Epidermal melanocyte (primary cell): ENCODE data around the gene ANXA11.

ENCODE experiments used
- DNase-seq: peaks from one replicate; pipeline ENCODE4 v3.0.0; 2011; ENCODE audit warnings: low spot score; ENCODE audit not compliant: insufficient read length

ANXA11 gene

GRCh38 chr10:80188713-80189112, 16.6 kb downstream of the ANXA11 start:
- DNase-seq, result no peak

GRCh38 chr10:80187465-80188409, 17.6 kb downstream of the ANXA11 start:
- no peak for DNase-seq

- DNase-seq, result no peak
Observed at GRCh38 chr10:80187060-80187459, 18.3 kb downstream of the ANXA11 start.

- no peak for DNase-seq
Observed at GRCh38 chr10:80186364-80187012, 18.8 kb downstream of the ANXA11 start.

GRCh38 chr10:80185578-80186299, 19.6 kb downstream of the ANXA11 start:
- no peak for DNase-seq

GRCh38 chr10:80184291-80184690, 21.0 kb downstream of the ANXA11 start:
- DNase-seq, result no peak

GRCh38 chr10:80183436-80183835, 21.9 kb downstream of the ANXA11 start:
- DNase-seq, result no peak

- DNase-seq, result no peak
Observed at GRCh38 chr10:80182986-80183385, 22.4 kb downstream of the ANXA11 start.

- DNase-seq, result no peak
Observed at GRCh38 chr10:80177781-80178636, 27.3 kb downstream of the ANXA11 start.

GRCh38 chr10:80176526-80176925, 28.8 kb downstream of the ANXA11 start:
- DNase-seq, result no peak

GRCh38 chr10:80174641-80175395, 30.5 kb downstream of the ANXA11 start:
- no peak for DNase-seq

GRCh38 chr10:80173466-80173865, 31.9 kb downstream of the ANXA11 start:
- DNase-seq, result no peak

GRCh38 chr10:80172896-80173295, 32.4 kb downstream of the ANXA11 start:
- no peak for DNase-seq

- no peak for DNase-seq
Observed at GRCh38 chr10:80171248-80171660, 34.1 kb downstream of the ANXA11 start.

- DNase-seq, result no peak
Observed at GRCh38 chr10:80170641-80171040, 34.7 kb downstream of the ANXA11 start.

- no peak for DNase-seq
Observed at GRCh38 chr10:80170026-80170425, 35.3 kb downstream of the ANXA11 start.

GRCh38 chr10:80168679-80169380, 36.5 kb downstream of the ANXA11 start:
- no peak for DNase-seq

- DNase-seq, result no peak
Observed at GRCh38 chr10:80168162-80168511, 37.2 kb downstream of the ANXA11 start.

- no peak for DNase-seq
Observed at GRCh38 chr10:80167471-80168161, 37.7 kb downstream of the ANXA11 start.
